NCI-H2081 (cell line): ENCODE data around the gene MAP4K2.

Experiments used
- DNase-seq, 2 experiments: peaks; one replicate each; lab custom pipeline; 2025; lab: John Stamatoyannopoulos, UW

Gene MAP4K2

GRCh38 chr11:64810891-64811272 is 7.9 kb upstream of the MAP4K2 start:
- DNase-seq, result peak in 1 of 2 experiments; percentile 72

GRCh38 chr11:64810271-64810890 is 7.4 kb upstream of the MAP4K2 start, which contains the start of gene MEN1:
TSS of gene MEN1 (minus strand) at chr11:64810551. CDS start at chr11:64810109, 442 bp downstream.
- peak; percentile 95 to 97 for DNase-seq

GRCh38 chr11:64809781-64810241 is 6.8 kb upstream of the MAP4K2 start:
- no peak for DNase-seq

- DNase-seq, result no peak
Observed at GRCh38 chr11:64805481-64805880, 2.5 kb upstream of the MAP4K2 start.

- DNase-seq, result no peak
Observed at GRCh38 chr11:64804346-64805210, 1.6 kb upstream of the MAP4K2 start.

GRCh38 chr11:64803846-64804345 is 882 bp upstream of the MAP4K2 start:
- no peak for DNase-seq

- DNase-seq, result peak in 1 of 2 experiments; percentile 11
Observed at GRCh38 chr11:64802370-64803157, 450 bp downstream of the MAP4K2 start.

GRCh38 chr11:64801561-64802369 is 1.2 kb downstream of the MAP4K2 start:
- DNase-seq, result no peak

- no peak for DNase-seq
Observed at GRCh38 chr11:64801158-64801464, 1.9 kb downstream of the MAP4K2 start.

- DNase-seq, result no peak
Observed at GRCh38 chr11:64800303-64801157, 2.5 kb downstream of the MAP4K2 start.

GRCh38 chr11:64799623-64800302 is 3.3 kb downstream of the MAP4K2 start:
- peak in 1 of 2 experiments; percentile 8 for DNase-seq

GRCh38 chr11:64799256-64799622 is 3.8 kb downstream of the MAP4K2 start:
- no peak for DNase-seq

- no peak for DNase-seq
Observed at GRCh38 chr11:64796757-64797541, 6.1 kb downstream of the MAP4K2 start.

- no peak for DNase-seq
Observed at GRCh38 chr11:64796047-64796756, 6.8 kb downstream of the MAP4K2 start.

- DNase-seq, result no peak
Observed at GRCh38 chr11:64794526-64794925, 8.5 kb downstream of the MAP4K2 start.

GRCh38 chr11:64793271-64794160 is 9.5 kb downstream of the MAP4K2 start:
- no peak for DNase-seq

- no peak for DNase-seq
Observed at GRCh38 chr11:64792482-64792881, 10.5 kb downstream of the MAP4K2 start.
